Measurements from ENCODE around the gene NSUN5.
"Not testable (repeated sequence)": the region's sequence is repeated elsewhere in the genome, so short reads cannot be mapped to it uniquely, and the experiment has no call there.

The NSUN5 gene

GRCh38 chr7:73304071-73304470 lies 4.6 kb downstream of the NSUN5 start:
- H3K4me3 ChIP-seq (replicated peaks in 1 of 2; ENCODE audit: low read depth in 2 of 2, low read length in 2 of 2), result no peak overlapping the region
- TF ChIP-seq CTCF (IDR thresholded peaks at IDR 0.05; ENCODE audit: low read depth, low read length), result no peak
- DNase-seq (ENCODE audit: low read depth in 2 of 2), result no peak

- no peak for DNase-seq (ENCODE audit: low read depth in 2 of 2)
- H3K4me3 ChIP-seq (replicated peaks in 1 of 2; ENCODE audit: low read depth in 2 of 2, low read length in 2 of 2), result no peak overlapping the region
- TF ChIP-seq CTCF (IDR thresholded peaks at IDR 0.05; ENCODE audit: low read depth, low read length), result no peak
Measured at GRCh38 chr7:73303546-73303945, 5.1 kb downstream of the NSUN5 start.

GRCh38 chr7:73302846-73303245 lies 5.8 kb downstream of the NSUN5 start:
- not testable (repeated sequence) for DNase-seq (ENCODE audit: low read depth in 2 of 2)

GRCh38 chr7:73301108-73301507 lies 7.5 kb downstream of the NSUN5 start:
- not testable (repeated sequence) for H3K4me3 ChIP-seq (replicated peaks in 1 of 2; ENCODE audit: low read depth in 2 of 2, low read length in 2 of 2); DNase-seq (ENCODE audit: low read depth in 2 of 2)

More at GRCh38 chr7:73302846-73303245, 5.8 kb downstream of the NSUN5 start:
- H3K4me3 ChIP-seq (replicated peaks in 1 of 2; ENCODE audit: low read depth in 2 of 2, low read length in 2 of 2), result not testable (repeated sequence)

- H3K4me3 ChIP-seq (replicated peaks in 1 of 2; ENCODE audit: low read depth in 2 of 2, low read length in 2 of 2); DNase-seq (ENCODE audit: low read depth in 2 of 2): not testable (repeated sequence)
Measured at GRCh38 chr7:73299812-73300211, 8.8 kb downstream of the NSUN5 start.

- not testable (repeated sequence) for H3K4me3 ChIP-seq (replicated peaks in 1 of 2; ENCODE audit: low read depth in 2 of 2, low read length in 2 of 2); DNase-seq (ENCODE audit: low read depth in 2 of 2)
Measured at GRCh38 chr7:73297706-73298105, 10.9 kb downstream of the NSUN5 start.

GRCh38 chr7:73297235-73297634 lies 11.4 kb downstream of the NSUN5 start:
- H3K4me3 ChIP-seq (replicated peaks in 1 of 2; ENCODE audit: low read depth in 2 of 2, low read length in 2 of 2); DNase-seq (ENCODE audit: low read depth in 2 of 2): not testable (repeated sequence)

GRCh38 chr7:73277210-73277609 lies 31.4 kb downstream of the NSUN5 start:
- not testable (repeated sequence) for H3K4me3 ChIP-seq (replicated peaks in 1 of 2; ENCODE audit: low read depth in 2 of 2, low read length in 2 of 2); DNase-seq (ENCODE audit: low read depth in 2 of 2)

- not testable (repeated sequence) for DNase-seq (ENCODE audit: low read depth in 2 of 2); H3K4me3 ChIP-seq (replicated peaks in 1 of 2; ENCODE audit: low read depth in 2 of 2, low read length in 2 of 2)
Measured at GRCh38 chr7:73267813-73268212, 40.8 kb downstream of the NSUN5 start.

- not testable (repeated sequence) for DNase-seq (ENCODE audit: low read depth in 2 of 2); H3K4me3 ChIP-seq (replicated peaks in 1 of 2; ENCODE audit: low read depth in 2 of 2, low read length in 2 of 2)
Measured at GRCh38 chr7:73266719-73267368, 41.8 kb downstream of the NSUN5 start.

GRCh38 chr7:73262416-73262815 lies 46.2 kb downstream of the NSUN5 start:
- not testable (repeated sequence) for H3K4me3 ChIP-seq (replicated peaks in 1 of 2; ENCODE audit: low read depth in 2 of 2, low read length in 2 of 2); DNase-seq (ENCODE audit: low read depth in 2 of 2)

Data from cardiac fibroblast (primary cell).